GM18519 (cell line): ENCODE data around the gene TPM2.
"Not testable (repeated sequence)": the region's sequence is repeated elsewhere in the genome, so short reads cannot be mapped to it uniquely, and the experiment has no call there.

Source experiments
- ATAC-seq: cut with Tn5 transposase; IDR thresholded peaks from one replicate; pipeline ENCODE4 v1.9.1; 2021; ENCODE audit warnings: mild to moderate bottlenecking, moderate library complexity; ENCODE audit not compliant: unreplicated experiment, low FRiP score

TPM2 gene

DNA sequence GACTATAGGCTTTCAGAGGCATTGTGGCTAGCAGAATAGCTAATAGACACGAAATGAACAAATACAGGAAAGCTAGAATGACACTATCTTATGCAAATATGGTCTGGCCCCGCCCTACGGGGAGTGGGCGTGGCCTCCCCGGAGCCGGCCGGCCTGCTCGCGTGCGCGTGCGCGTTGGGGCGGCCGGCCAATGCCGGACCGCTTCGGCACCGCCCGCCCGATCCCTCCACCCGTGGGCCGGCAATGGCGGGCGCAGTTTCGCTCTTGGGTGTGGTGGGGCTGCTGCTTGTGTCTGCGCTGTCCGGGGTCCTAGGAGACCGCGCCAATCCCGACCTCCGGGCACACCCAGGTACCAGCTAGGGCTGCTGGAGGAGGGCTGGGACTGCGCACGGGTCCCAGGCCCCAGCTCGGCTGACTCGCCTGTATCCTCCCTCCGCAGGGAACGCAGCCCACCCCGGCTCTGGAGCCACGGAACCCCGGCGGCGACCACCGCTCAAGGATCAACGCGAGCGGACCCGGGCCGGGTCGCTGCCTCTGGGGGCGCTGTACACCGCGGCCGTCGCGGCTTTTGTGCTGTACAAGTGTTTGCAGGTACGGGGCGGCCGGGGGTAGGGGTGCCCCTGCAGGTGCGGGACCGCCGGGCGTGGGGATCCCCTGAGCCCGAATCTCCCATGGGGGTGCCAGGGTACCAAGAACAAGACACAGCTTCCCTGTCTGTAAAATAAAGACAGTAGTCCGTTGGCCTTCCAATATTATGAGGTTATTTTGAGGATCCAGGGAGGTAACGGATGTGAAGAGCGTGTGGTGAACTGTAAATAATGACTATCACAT is 31.4 kb downstream of the TPM2 start, which contains the start of gene CCDC107:
Gene CCDC107, plus strand, starts transcription at position 156 of the 831 bp plus-strand sequence. Its CDS starts 88 bp downstream, at position 244.
- ATAC-seq: peak; percentile 35

DNA sequence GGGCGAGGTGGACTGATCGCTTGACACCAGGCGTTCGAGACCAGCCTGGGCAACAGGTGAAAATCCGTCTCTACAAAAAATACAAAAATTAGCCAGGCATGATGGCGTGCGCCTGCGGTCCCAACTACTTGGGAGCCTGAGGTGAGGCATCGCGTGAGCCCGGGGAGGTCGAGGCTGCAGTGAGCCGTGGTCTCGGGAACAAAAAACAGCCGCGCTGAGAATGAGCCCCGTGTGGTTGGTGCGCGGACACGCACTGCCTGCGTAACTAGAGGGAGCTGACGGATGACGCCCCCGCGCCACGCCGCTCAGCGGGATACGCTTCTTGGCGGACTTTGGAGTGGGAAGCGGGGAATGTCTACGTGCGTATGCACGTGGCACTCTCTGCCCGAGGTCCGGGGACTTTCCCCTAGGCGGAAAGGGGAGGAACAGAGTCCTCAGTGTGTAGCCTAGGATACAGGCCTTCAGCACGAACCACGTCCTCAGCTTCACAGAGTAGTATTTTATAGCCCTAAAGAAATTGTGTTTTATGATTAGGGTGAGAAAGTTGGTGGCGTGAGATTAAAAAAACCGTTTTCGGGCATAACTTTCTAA is 32.1 kb downstream of the TPM2 start, which contains the start of gene RMRP:
Gene RMRP, minus strand, starts transcription at position 474 of the 591 bp plus-strand sequence.
- ATAC-seq: peak; percentile 82

DNA sequence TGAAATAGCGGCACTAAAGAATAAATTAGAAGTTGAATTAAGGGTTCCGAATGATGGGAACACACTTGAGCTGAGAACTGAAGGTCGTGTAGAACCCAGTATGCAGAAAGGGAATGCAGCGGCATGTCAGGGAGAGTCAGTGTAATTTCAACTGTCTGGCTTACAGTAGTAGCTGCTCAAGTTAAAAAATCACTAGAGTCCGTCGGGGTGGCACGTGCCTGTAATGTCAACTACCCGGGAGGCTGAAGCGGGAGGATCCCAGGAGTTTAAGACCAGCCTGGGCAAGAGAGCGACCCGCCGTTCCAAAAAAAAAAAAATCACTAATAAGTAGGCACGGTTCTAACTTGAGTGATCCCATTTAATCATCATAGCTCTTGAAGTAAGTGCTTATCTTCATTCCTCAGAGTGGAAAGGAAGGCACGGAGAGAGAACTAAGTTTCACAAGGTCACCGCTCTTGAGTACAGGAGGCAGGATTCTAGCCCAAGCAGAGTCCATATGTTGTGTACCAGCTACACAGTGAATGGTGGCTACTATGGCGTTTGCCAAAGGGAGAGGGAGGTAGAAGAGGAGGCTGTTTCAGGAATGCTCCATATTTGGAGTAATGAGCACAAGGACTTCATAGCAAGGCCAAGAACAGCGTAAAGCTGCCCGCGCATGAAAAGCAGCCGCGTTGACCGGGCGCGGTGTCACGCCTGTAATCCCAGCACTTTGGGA is 32.7 kb downstream of the TPM2 start:
- ATAC-seq: no peak

DNA sequence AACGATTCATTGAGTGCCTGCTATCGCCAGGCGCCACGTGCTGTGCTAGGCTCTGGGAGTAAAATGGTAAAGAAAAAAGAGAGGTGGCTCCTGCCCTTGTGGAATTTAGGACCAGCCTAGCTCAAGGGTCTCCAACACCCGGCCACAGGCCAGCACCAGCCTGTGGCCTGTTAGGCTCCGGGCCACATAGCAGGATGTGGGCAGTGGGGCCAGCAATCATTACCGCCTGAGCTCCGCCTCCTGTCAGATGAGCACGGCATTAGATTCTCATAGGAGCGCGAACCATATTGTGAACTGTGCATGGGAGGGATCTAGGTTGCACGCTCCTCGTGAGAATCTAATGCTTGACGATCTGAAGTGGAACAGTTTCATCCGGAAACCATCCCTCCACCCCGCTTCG is 33.4 kb downstream of the TPM2 start:
- no peak for ATAC-seq

DNA sequence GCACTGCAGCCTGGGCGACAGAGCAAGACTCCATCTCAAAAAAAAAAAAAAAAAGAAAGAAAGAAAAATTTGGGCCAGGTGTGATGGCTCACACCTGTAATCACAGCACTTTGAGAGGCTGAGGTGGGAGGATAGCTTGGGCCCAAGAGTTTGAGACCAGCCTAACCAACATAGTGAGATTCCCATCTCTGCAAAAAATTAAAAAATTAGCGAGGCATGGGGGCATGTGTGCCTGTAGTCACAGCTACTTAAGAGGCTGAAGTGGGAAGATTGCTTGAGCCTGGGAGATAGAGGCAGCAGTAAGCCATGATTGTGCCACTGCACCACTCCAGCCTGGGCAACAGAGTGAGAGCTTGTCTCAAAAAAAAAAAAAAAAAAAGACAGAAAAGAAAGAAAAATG is 36.1 kb downstream of the TPM2 start:
- ATAC-seq: no peak

DNA sequence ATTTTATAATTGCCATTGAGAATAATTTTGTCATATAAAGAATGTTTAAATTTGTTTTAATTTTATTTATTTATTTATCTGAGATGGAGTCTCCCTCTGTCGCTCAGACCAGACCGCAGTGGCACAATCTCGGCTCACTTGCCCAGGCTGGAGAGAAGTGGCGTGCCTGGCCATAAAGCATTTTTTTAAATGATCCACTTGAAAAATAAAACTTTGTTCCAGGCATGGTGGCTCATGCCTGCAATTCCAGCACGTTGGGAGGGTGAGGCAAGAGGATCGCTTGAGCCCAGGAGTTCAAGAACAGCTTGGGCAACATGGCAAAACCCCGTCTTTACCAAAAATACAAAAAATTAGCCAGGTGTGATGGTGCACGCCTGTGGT is 36.9 kb downstream of the TPM2 start:
- no peak for ATAC-seq

DNA sequence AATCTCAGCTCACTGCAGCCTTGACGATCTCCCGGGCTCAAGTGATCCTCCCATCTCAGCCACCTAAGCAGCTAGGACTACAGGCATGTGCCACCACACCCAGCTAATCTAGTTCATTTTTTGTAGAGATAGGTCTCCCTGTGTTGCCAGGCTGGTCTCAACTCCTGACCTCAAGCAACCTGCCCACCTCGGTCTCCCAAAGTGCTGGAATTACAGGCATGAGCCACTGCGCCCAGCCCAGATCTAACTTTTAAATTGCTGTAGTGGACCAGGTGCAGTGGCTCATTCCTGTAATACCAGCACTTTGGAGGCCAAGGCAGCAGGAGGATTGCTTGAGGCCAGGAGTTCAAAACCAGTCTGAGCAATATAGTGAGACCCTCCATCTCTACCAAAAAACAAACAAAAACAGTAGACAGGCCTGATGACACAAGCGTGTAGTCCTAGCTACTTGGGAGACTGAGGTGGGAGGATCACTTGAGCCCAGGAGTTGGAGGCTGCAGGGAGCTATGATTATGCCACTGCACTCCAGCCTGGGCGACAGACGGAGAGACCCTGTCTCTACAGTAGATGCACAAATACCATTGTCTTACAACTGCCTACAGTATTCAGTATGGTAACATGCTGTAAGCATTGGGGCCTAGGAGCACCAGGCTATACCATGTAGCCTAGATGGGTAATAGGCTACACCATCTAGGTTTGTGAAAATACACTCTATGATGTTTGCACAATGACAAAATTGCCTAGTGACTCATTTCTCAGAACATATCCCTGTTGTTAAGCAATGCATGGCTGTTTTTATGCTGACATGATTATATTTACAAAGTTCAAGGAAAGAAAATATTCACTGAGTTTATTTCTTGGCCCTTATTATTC is 37.5 kb downstream of the TPM2 start:
- ATAC-seq: no peak

DNA sequence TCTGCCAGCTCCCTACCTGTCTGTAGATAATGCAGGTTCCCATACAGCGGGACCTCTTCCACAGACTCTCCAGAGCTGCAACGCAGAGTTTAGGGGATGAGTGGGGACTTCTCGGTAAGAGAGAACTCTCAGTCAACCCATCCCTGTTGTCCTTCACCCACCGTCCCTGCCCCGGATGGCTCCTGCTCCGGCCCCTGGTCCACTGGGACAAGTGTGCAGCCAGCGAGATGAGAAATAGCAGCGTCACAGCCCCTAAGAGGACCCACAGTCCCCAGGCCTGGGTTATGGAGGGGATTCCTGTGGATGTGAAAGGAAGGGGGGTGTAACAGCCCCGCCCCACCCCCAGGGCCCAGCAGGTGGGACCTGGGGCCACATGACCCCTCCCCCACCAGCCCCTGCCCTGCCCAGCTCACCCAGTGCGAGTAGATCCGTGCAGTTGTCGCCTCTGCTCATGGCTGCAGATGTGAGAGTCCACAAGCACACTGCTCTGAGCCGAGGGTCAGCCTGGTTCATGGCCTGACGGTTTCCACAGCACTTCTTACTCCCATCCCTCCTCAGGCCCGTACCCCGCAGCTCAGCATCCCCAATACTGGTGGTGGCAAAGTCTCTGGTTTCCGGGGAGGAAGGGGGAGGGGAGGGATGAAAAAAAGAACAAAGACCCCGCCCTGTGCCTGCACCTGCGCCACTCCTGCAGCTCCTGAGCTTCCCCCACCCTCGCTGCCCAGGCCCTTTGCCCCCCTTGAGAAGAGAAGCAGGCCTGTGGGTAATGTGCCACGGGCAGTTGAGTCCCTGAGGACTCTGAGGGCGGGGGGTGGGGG is 39.2 kb downstream of the TPM2 start, which contains the start of gene SIT1:
Gene SIT1, minus strand, starts transcription at position 591 of the 818 bp plus-strand sequence. Its CDS starts 78 bp downstream, at position 513.
- ATAC-seq: no peak

DNA sequence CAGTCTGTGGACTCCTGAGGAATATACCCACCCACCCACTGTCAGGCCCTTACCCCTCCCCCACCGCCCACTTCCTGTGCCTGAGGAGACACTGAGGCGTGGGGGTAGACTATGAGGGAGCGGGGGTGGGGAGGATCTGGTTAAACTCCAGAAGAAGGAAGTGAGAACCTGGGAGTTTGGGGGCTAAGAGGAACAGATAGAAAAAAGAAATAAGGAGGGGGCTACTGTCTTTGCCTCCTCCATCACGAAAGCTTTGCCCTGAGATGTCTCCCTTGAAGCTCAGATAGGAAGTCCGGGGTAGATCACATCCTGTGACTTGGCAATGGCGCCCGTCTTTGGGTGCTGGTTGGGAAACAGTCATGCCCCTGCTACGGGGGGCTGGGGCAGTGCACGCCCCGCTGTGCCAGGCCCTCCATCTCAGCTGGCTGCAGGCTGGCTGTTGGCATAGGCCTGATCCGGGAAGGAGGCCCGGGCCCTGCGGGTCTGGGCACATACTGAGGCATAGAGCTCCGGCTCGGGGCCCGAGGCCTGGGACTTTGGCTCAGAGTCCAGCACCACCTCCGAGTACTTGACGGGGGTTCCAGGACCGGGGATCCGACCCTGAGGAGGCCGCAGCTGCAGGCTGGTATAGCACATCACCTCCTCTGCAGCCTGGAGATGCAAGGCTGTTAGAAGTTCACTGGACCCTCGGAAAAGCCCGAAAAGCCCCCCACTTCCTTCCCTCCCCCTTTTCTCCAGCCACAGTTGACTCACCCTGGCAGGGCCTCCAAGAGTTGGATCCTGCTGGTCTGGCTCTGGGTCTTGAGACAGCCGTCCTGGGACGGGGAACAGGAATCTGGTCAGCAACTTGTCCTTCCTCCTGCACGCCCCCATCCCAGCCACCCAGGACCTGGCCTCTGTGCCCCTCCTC is 40.0 kb downstream of the TPM2 start:
- no peak for ATAC-seq

DNA sequence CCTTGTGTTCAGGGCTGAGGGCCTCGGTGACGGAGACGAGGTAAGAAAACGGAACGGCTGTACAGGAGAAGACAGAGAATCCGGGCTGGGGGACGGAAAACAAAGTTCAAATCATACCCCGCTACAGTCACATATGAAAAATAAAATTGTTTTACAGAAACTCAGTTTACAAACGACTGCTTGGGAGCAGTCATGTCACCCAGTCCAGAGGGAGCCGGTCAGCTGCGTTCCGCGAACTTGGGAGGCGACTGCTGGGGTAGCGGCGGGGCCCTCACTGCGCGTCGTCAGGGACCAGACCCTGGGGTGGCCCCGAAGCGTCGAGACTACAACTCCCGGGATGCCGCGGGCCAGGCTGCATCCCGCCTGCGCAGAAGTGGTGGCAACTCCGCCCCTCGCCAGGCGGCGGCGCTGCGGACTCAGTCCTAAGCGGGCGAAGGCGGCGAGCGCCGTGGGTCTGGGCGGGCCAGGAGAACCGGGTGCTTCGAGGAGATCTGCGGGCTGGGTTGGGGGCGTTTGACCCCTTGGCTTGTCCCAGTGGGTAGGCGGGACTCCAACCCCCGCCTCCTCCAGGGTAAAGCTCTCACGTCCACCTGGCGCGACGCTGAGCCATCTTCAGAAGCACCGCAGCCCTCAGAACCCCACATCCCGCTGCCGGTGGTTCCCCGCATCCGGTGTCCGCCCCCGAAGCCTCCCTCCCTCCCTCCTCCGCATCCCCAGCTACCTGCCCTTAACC is 43.0 kb downstream of the TPM2 start:
- peak; percentile 87 for ATAC-seq

DNA sequence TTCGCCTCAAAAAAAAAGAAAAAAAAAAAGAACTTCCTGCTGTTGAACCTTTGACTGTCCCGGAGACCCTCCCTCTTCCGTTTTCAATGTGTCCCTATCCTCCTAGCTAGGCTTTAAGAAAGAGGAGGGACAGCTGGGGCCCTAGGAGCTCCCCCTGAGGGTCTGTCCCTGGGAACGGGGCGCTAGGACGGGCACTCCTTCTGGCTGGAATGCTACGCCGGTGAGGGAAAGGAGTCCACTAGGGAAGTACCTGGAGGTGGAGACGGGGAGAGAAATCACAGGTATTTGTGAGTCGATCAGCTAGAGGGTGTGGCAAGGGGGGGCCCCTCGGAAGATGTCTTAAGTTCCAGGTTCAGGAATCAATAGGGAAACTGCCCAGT is 43.6 kb downstream of the TPM2 start:
- ATAC-seq: no peak

DNA sequence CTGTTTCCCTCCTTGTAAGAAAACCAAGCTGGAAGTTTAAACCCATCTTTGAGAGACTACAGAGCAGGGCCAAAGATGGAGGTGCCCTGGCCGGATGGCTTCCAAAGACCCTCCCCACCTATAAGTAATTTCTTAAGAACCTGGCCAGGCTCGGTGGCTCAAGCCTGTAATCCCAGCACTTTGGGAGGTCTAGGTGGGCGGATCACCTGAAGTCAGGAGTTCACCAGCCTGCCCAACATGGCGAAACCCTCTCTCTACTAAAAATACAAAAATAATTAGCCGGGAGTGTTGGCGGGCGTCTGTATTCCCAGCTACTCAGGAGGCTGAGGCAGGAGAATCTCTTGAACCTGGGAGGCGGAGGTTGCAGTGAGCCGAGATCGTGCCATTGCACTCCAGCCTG is 44.0 kb downstream of the TPM2 start:
- not testable (repeated sequence) for ATAC-seq

DNA sequence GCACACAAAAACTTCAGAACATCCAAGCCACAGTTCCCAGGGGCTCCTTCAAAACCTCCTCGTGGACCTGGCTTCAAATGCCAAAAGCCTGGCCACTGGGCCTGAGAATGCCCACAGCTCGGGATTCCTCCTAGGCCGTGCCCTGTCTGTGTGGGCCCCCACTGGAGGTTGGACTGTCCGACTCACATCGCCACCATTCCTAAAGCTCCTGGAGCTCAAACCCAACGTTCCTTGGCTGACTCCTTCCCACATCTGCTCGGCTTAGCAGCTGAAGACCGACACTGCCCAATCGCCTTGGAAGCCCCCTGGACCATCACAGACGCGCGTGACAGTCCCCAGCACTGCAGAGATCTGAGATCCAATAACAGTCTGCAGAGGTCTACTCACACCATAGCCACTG is 46.7 kb downstream of the TPM2 start:
- ATAC-seq: no peak

DNA sequence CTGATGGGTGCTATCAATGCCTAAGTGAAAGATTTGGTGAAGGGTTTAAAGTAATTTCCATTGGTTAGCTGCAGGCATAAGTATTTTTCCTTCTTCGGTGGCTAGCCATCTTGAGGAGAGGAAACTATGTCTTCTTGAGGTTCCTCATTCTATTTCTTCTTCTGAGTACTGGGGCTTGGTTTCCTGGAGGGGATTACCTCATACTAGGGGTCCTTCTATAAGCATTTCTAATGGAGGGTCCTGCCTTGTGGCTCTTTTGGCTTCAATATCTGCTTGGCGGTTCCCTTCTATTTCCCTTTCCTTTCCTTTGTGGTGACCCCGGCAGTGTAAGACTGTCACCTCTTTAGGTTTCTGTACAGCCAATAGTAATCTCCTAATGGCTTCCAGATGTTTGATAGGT is 48.2 kb downstream of the TPM2 start:
- ATAC-seq: not testable (repeated sequence)

DNA sequence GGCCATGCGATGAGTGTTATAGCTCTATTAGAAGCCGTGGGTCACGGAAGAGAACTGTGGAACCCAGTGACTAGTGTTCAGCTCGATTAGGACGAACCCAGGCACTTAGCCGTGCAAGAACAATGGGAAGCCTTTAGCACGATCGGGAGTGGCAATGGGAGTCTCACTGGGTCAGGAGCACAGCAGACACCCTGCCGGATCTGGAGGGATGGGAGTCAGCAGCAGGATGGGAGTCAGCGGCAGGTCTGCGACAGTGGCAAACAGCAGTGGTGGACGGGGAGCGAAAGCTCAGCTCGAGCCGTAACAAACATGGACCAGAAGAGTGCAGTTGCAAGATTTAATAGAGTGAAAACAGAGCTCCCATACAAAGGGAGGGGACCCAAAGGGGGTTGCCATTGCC is 49.3 kb downstream of the TPM2 start:
- not testable (repeated sequence) for ATAC-seq

DNA sequence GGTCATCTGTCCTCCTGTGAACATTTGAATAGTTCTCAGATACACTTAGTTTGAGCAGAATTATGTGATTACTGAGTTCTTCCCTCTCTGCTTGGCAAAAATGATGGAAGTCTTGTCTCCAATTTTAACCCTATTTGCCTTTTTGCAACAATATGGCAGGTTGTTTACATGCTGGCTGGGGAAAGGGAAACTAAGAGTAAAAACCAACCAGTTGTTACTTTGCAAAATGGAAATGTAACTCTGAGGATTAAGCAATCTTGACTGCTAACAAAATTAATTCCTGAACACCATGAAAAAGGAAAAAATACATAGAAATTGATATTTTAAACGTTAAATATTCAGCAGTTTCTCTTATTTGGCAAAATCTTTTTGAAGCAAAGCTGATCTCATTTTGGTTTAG is 50.1 kb downstream of the TPM2 start:
- ATAC-seq: no peak

DNA sequence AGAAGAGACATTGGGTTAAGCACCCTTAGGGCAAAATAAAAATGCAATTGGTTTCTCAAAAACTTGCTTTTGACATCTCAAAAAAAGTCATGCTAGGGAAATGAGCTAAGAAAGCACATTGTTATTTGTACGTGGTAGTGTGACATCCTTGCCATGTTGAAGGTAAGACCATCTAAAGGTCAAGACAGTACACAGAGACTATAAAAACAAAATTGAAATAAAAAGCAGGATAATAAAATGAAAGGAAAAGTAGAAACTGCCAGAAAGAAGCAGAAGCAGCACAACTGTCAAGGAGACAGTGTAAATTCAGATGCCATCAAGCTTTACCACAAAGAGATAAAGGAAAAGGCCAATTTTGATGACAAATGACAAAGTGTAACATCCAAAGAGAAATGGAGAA is 50.5 kb downstream of the TPM2 start:
- ATAC-seq: not testable (repeated sequence)

DNA sequence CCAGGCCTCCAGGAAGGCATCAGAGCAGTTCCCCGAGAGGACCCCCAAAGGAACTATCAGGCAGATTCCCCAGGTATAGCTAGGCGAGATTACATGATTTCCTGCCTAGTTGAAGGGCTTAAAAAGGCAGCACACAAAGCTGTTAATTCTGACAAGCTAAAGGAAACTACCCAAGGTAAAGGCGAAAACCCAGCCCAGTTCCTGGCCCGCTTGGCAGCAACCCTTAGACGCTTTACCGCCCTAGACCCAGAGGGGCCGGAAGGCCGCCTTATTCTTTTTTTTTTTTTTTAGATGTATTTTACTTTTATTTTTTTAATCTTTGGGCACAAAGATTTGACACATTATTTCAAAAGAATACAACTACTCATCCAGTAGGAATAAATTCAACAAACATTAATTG is 51.0 kb downstream of the TPM2 start:
- ATAC-seq: not testable (repeated sequence)
